A172 (cell line): ENCODE results near the gene PTPRD. TPM values are rescaled to one million over a fixed set of nuclear protein-coding genes. Genes with fewer than 3 reads are reported as not detected.
A peak's percentile ranks its signal among the peaks of the same experiment; 100 is the strongest.

Source experiments
- DNase-seq: peaks from one replicate; pipeline ENCODE4 v3.0.0-alpha.2; 2015; ENCODE audit warnings: low spot score
- total RNA-seq: library from RNA; depleted of rRNA; stranded (reverse); fragments of >200 nt; shearing (Covaris generic); gene quantifications from 2 replicates; pipeline ENCODE4 v1.2.3, GENCODE V29; 2014

PTPRD gene
- total RNA-seq, 1 experiment from 2014 or later: 0.71 TPM

DNA sequence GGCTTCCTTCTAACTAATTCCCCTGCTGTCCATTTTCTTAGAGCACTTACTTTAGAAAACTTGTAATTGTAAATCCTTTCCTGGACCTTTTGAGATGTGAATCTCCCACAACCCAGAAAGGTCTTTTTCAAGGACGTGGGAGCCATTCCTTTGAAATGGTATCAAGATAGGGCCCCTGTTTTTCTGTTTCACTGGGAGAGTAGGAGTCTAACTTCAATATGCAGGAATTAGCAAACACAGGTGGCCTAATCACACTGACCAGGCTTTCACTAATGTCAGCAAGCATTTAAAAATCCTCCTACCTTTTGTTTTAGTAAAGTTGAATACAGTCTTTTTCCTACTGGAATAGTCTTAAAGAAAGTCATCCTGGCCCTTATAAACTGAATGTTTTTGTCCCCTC is 558.3 kb downstream of the PTPRD start:
- DNase-seq: no peak

DNA sequence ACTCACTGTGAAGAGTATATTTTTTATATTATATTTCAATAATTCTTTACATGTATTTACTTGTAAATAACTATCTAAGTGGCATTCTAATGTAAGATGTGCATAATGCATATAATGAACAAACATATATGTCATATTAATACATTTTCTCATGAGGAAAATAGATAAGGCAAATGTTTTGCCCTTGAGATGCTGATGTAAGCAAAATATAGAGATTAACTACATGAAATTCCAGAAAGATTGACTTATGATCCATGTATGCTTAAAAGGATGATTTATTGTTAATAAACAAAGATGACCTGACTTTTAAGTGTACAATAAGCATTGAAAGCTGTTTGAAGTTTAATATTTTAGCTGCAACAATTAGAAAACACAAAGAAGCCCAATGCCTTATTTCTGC is 559.9 kb downstream of the PTPRD start:
- no peak for DNase-seq

DNA sequence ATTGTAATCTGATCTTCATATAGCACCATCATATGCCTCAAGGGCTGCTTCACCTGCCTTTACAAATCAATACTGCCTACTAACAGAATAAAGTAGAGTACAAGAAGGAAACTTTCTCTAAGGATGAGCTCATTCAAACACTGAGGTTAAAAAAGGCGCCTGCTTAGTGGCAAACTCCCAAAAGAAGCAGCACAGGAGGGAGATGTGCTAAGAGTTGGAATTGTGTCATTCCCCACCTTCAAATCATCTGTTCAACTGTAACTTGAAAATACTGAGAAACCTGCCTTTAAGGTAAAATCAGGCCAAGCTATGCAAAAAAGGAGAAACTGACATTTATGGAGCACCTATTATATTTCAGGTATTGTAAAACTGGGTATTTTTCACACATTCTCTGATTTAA is 560.6 kb downstream of the PTPRD start:
- no peak for DNase-seq

DNA sequence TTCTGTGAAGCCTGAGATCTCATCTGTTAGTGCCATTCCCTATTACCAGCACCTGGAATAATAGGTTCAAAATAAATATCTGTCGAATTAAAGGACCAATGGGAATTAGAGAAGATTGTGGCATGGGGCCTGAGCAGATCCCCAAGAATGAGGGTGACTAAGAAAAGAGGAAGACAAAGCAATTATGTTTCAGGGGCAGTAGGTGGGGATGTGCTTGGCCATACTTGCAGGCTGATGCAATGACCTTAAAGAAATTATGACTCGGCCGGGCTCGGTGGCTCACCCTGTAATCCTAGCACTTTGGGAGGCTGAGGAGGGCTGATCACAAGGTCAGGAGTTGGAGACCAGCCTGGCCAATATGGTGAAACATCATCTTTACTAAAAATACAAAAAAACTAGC is 562.8 kb downstream of the PTPRD start:
- DNase-seq: peak; percentile 63

DNA sequence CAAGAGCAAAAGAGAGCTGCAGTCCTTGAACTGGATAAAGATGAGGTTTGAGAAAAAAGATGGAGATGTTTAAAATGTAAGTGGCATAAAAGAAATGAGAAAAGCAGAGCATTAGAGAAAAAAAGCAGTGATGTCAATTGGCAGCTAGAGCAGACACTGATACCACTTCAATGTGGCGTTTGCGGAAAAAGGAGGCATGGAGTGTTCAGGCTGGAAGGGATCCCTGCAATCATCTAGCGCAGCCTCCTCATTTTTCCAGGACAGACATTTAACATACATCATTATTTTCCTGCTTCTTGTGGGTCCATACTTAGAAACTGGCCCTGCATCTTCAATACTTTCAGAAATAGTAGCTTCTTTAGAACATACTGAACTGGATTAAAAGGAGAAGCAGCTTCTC is 563.8 kb downstream of the PTPRD start:
- DNase-seq: no peak

DNA sequence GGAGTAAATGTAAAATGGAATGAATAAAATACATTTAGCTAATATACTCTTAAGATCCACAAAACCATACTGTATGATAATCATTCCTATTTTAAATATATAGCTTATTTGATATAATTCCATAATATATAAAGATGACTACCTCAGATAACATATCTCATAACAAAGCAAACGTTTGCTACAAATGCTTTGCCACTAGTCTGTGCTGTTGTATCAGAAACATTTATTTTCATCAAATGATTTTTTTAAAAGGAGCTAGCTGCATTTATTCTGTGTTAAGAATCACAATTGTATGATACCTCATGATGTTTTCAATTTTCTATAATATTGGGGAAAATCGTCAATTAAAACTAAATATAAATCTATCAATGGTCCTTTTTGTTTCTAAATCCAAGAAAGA is 567.2 kb downstream of the PTPRD start:
- peak; percentile 8 for DNase-seq

DNA sequence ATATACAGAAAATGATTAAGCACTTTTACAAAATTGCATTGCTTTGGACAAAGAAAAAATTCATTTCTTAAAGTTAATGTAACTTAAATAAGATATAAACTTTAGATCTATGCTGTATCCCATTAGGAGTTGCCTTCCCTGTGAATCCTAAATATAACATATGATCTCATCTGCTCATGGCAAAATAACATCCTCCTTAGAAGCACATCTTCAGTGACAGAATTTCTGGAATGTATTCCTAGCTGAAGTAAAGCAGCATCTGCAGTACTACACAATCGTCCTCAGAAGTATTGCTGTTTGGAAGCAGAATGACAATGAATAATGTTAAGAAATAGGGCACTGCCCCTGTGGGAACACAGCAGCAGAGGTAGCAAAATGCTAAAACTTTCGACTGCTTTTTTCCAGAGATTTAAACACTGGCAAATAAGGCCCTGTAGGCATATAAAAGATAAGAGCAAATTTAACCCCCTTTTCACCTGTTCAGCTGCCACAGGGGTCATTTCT is 571.0 kb downstream of the PTPRD start:
- DNase-seq: no peak

DNA sequence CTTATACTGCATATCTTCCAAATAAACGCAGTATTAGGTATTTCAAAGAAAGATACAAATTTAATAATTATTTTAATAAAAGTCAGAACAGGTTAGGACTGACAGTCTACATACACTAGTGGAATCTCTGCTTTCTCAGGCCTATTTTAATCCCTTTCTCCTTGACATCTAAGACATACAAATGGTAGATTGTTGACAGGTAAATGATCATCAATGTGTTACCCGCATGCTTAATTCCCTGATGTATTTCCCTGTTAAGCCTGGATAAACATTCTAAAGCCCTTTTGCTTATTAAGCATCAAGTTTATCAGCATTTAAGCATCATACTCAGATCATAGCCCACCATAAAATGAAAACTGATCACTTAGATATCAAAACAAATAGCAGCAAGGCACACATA is 576.7 kb downstream of the PTPRD start:
- no peak for DNase-seq

DNA sequence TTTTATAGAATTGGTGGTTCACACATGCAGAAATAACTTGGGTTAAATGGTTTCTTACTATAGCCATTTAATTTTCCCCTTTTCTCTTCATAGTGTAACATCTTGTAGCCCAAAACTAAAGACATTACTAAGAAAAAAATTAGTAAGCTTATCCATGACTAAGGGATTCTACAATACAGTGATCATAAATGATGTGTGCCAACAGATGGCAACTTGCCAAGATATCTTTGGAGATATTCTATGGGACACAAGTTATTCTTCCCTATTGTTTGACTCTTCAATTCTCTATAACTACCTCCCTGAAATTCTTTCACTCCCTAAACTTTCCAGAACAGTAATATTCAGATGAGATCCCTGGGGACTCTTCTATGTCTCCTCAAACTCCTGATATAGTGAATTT is 580.6 kb downstream of the PTPRD start:
- DNase-seq: no peak

DNA sequence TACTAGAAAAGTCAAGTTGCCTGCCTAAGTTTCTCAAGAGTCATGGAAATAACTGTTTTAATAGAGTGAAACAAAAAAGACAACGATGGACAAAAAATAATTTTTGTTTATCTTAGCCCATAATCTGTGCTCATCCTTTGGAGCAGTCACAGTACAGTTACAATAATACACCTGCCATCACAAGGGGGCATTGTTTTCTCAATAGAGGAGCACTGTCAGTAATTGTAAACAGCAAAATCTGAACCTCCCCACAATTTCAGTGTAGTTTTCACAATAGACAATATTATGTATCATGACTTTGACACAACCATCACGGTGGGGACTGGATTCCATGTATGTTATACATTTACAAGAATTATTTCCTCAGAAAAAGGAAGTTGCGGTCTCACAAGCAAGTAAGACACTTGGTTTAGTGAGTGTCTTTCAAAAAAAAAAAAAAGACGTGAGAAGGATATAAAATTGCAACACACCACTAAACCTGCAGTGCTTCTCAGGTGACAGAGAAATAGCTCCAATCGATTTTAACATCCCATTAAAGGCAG is 586.3 kb downstream of the PTPRD start:
- DNase-seq: no peak

DNA sequence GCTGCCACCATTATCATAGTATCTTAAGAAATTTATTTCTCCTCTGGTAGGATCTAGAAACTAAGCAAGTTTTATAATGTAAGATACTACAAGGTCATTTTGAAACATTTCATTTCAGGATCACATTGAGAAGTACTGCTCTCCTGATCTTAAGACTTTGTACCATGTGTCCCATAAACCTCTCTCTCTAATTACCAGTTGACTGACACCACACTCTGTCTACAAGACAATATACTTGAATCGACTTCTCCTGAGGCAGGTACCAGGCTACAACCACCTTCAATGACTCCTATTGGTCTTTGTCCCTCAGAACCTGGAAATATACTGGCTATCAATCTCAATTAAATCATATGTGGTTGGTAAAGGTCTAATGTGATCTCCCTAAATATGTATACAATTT is 597.0 kb downstream of the PTPRD start:
- DNase-seq: no peak

DNA sequence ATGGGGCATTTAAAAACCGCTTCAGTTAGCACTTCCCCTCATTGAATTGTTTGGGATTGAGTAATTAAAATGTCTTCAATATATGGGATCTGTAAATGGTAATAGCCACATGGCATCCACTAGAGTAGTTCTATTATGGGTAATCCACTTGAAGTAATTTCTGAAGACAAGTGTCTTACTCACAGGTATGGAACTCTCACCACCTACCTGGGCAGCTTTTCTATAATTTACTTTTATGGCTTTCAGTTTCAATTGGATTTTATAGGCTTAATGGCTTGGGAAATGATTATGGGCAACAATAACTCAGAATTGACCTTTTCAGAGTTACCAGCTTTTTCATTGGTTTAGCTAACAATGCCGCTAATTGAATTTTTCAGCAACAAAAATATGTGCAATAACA is 597.9 kb downstream of the PTPRD start:
- no peak for DNase-seq

DNA sequence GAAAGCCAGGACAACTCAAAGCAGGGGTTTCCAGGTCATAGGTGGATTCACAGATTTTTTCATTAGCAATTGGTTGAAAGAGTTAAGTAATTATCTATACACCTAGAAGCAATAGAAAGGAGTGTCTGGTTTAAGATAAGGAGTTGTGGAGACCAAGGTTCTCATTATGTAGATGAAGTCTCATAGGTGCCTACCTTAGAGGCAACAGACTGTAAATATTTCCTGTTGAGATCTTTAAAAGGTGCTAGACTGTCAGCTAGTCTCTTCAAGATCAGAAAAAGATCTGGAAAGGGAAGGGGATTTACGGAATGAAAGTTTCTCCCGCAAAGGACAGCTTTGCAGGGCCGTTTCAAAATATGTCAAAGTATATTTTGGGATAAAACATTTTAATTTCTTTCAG is 603.4 kb downstream of the PTPRD start:
- DNase-seq: no peak

DNA sequence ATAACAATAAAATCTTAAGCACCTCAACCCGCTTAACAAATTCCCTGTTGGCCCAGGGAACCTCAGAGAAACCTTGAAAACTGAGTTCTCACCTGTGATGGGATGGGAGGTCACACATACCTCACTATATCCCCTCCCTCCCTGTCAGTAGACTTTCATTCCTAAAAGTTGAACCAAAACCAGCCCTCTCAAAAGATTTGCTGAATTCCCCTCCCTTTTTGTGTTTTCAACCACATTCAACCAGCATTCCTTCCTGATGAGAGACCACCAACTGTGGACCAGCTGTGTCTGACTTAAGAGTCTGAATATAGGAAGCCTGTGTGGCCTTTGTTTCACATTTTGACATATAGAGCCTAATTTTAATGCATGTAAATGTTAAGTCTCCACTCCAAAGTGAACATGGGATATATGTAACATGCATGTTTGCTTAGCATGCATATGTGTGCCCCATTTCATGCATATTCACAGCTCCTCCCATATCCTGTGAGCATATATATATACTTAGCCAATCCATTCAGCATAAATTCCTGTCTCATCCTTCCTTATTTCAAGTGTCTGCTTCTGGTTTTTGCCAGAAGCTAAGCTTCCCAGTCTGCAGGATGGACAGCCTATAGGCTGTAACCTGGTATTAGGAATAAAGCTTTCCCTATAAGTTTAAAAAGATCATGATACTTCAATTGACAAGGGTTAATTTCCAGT is 604.6 kb downstream of the PTPRD start:
- no peak for DNase-seq

DNA sequence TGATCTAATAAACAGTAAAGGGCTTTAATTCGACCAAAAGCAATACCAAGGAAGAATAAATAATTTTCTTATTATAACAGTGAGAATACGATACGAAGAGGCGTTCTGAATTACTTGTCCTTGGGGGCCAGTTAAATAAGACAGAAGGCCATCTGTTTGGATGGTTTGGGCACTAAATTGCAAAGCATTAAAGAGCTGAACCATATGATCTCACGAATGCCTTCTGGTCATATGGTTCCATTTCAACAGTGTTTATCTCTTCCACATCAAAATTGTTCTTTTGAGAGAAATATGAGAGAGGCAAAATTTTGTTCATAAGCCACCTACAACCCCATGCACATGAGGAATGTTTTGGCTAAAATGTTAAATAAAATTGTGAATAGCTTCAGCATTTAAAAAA is 605.4 kb downstream of the PTPRD start:
- no peak for DNase-seq

DNA sequence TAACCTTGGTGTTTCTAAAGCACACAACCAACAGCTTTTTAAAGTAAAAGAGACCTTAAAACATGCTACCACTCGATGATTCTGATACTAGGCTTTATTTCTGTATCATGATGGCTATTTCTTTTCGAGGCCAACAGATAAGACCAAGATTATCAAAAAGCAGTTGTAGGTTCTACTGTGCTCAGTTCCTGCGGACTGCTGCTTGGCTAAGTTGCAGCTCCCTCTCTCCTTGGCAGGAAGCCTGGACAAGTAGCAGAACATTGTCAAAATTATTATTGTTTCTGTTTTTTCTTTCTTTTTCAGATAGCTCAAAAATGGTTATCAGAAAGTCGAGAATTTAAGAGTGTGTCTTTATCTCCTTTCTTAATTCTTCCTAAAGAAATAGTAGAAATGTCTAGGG is 607.6 kb downstream of the PTPRD start:
- DNase-seq: no peak

DNA sequence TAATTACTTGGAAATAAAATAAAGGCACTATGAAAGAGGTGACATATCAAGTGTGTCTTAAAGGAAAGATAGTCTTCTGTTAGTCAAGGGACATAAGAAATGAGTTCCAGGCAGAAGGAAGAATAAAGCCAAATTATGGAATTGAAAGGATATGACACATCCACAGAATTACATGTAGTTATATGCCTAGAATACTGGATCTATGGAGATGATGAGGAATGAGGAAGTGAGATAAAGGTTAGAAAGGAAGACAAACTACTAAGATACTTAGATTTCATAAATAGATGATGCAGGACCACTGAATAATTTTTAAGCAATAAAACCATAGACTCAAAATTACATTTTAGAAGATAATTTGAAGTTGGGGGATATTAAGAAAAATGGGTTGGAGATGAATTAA is 609.8 kb downstream of the PTPRD start:
- DNase-seq: no peak

DNA sequence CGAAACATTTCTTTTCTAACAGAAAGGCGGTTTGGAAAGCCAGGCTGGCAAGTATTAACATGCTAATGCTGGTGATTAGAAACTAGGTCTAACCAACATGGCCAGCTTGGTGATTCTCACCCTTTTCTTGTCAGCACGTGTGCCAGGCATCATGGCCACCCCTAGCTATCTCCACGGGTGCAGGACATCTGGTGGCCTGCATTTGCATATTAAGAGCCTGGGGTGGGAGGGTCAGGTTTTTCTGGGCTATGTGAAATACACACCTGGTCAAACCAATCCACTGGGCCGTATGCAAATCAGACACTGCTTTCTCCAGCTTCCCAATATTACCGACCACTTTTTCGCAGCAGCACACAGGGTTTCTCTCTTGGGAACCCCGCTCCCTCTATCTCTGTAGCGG is 612.1 kb downstream of the PTPRD start:
- DNase-seq: no peak

DNA sequence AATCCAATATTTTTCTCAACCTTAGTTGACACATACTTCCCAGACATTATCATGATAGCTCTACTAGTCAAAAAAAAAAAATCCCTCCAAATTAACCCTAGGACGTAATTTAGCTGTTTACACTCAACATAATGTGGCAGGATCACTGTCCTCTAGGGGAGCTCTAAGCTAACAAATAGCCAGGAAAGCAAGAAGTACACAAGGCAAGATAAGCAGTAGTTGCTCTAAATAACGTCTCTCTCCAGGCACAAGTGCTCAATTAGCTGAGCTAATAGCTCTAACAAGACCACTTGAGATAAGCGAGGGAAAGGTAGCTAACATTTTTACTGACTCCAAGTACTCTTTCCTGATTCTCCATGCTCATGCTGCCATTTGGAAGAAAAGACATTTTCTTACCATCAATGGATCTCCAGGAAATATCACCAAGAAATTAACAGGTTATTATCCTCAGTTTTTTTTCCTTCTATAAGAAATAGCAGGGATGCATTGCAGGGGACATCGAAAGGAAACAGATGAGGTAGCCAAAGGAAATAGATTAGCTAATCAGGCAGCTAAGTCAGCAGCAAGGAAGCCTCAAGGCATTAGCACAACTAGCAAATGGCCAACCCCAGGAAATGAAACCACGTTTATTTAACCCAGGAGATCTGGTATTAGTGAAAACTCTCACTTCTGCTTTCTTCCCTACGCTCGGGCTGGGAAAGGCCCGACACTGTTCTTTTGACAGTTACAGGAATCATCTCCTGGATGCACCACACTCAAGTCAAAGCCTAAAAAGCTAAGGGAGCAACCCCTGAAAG is 614.1 kb downstream of the PTPRD start:
- peak; percentile 11 for DNase-seq

DNA sequence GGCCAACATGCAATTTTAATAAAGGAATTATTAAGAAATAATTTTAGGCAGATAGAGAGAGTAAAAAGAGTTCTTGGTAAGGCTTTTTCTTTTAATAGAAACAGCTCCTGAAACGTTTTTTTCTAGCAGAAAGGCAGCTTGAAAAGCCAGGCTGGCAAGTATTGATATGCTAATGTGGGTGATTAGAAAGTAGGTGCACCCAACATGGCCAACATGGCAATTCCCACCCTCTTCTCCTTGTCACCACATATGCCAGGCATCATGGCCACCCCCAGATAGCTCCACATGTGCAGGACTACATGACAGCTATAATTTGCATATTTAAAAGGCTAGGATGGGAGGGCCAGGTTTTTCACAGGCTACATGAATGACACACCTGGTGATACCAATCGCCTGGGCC is 615.2 kb downstream of the PTPRD start:
- DNase-seq: no peak

DNA sequence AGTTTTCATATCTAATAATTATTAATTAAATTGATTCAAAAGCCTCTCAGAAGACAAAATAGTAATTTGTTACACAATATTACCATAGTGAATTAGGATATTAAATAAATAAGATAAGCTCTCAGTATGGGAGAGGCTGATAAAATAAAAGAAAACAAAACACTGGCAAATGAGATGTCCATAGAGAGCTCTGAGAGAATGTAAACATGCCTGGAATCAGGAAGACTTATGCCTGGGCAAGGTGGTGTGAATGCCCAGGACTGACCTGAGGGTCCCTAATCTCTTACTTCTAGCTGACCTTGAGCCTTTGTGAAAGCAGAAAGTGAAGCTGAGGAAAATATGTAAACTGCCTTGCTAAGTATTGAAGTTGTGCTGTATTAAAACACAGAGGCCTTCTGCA is 616.5 kb downstream of the PTPRD start:
- no peak for DNase-seq

DNA sequence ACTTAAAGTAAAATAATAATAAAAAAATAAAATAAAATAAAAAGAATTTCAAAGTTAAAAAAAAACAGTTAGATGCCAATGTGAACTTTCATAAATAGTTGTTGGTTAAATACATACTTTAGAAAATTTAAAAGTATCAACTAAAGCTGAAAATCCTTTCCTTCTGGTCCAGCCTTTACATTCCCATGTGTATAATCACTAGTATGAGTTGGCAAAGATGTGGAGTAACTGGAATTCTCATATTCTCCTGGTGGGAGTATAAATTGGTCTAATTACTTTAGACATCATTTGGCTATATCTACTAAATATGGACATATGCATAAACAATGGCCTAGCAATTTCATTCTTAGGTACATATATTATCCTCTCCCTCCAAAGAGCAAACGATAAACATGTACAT is 619.9 kb downstream of the PTPRD start:
- DNase-seq: no peak

DNA sequence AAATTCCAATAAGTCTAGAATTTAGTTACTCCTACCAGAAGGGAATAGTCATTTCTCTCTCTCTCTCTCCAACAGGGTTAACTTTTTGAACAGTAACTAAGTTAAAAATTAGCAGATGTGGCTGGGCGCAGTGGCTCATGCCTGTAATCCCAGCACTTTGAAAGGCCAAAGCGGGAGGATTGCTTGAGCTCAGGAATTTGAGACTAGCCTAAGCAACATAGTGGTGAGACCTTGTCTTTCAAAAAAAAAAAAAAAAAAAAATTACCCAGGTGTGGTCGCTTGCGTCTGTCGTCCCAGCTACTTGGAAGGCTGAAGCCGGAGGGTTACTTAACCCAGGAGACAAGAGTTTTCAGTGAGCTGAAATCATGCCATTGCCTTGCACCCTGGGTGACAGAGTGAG is 639.7 kb downstream of the PTPRD start:
- no peak for DNase-seq
